CD4-positive, alpha-beta T cell treated with Interleukin-15 for 1 hour (primary cell): ENCODE data around the gene CD58.
"Not testable (repeated sequence)": the region's sequence is repeated elsewhere in the genome, so short reads cannot be mapped to it uniquely, and the experiment has no call there.

ENCODE experiments used
- DNase-seq: peaks from one replicate; pipeline ENCODE4 v3.0.0-alpha.2; 2020

CD58 gene

GRCh38 chr1:116591951-116592605, 21.3 kb upstream of the CD58 start:
- DNase-seq, result not testable (repeated sequence)

DNA sequence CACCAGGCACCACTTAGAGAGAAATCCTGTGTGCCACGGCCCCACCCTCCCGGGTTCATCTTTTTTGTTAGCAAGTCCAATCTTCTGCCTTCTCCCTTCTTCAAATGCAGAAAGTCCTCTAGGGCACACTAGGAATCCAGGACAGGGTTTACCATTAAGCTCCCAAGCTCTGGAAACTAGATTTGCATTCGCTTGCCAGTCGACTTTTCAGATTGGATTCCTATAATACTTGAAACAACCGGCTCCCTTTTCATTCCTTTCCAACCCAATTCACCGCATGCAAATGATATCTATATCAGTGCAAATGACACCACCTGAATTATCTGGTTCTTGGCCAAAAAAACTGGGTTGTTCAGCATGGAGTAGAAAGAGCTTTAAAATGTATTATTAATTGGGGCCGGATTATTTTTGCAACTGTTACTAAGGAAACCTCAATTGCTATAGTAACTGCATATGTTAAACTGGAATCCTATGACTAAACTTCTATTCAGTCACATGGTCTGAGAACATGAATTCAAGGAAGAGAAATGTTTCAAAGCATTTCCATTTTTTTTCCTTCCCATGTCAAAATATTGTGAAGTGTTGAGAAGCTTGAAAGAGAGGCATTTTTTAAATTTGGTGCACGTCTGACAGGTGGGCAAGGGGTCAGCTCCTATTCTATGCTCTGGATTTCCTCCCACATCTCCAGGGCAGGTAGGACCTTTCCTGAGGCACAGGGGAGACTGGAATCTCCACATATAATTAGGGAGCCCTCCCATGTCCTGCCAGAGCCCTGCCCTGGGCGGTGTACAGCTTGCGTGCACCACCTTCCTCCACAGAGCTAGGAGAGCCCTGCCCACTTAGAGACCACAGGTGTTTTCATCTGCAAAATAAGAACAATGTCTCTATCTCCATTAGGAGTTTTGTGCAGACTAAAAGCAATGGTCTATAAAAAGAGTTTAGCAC, 20.5 kb upstream of the CD58 start:
- not testable (repeated sequence) for DNase-seq

GRCh38 chr1:116590359-116591005, 19.7 kb upstream of the CD58 start:
- DNase-seq, result not testable (repeated sequence)

DNA sequence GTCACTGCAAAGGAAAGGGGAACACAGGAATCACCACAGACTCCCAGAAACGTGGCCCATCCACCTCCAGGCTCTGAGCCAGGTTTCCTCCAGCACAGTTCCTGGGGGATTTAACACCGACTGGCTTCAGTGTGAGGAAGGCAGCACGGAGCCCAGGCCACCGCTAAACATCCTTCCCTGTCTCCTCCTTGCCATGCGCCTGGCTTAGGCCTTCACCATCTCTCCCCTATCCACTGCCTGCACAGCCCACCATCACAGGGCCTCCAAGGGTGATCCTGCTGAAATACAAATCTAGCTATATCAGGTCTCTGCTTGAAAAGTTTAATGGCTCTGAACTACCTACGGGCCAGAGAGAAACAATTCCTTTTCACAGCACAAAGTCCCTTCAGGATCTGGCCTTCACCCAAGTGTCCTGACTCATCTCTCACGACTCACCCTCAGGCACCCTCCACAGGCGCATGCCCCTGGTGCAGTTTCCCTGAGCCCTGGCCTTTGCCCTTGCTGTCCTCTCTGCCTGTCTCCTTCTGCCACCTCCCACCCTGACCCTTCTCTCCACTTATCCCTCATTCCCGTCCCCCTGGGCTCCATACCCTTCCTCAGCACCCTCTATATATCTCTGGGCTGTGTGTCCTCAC, 18.4 kb upstream of the CD58 start:
- not testable (repeated sequence) for DNase-seq

GRCh38 chr1:116587501-116588227, 16.8 kb upstream of the CD58 start:
- no peak for DNase-seq

- no peak for DNase-seq
Measured at GRCh38 chr1:116586741-116587143, 15.9 kb upstream of the CD58 start.

- no peak for DNase-seq
Measured at GRCh38 chr1:116585886-116586285, 15.1 kb upstream of the CD58 start.

- DNase-seq, result no peak
Measured at GRCh38 chr1:116581323-116581885, 10.6 kb upstream of the CD58 start.

DNA sequence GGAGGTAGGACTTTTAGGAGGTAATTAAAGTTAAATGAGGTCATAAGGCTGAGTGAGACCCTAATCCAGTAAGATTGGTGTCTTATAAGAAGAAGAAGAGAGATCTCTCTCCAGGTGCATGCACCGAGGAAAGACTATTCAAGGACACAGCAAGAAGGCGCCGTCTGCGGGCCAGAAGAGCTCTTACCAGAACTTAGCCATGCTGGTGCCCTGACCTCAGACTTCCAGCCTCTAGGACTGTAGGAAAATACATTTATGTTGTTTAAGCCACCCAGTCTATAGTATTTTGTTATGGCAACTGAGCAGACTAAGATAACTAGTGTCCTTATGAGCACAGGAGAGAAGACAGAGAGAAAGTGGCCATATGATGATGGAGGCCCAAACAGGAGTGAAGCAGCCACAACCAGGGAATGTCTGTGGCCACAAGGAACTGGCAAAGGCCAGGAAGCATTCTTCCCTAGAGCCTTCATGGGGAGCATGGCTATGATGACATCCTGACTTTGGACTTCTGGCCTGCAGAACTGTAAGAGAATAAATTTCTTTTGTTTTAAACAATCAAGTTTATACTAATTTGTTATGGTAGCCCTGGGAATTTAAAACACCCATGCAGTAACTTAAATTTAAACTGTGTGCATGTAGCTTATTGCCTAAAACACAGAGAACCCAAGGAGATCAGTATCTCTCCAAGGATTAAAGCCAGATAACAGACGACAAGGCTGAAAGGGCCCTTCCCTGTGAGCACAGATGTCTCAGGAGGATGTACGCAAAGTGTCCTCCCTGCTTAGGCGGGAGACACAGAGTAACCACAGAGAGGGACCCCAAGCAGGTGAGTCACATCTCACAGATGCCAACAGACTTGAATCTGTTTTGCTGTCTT, 9.9 kb upstream of the CD58 start:
- DNase-seq, result no peak

DNA sequence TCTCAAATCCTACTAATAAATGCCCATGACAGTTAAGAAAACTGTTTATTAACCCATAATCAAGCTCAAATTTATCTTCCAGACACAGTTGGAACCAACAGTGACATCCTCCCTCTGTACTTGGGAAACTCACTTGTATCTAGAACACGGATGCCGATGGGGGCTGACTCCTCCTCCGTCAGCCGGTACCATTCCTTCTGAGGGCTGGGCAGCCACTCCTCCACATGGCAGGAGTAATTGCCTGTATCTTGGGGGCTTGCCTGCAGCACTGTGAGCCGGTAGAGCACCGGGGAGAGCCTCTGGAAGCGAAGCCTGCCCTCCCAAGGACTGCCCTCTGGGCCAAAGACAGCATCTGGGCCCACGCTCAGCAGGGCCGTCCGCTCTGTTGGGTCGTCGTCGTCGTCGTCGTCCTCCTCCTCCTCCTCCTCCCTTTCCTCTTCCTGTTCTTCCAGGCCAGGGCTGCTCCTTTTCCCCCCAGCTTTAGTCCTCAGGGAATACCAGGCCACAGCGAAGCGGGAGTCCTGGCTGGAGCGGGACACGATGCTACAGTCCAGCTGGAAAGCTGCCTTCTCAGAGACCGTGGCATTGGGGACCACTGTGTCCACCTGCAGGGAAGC, 8.5 kb upstream of the CD58 start:
- no peak for DNase-seq

- DNase-seq, result no peak
Measured at GRCh38 chr1:116578581-116578980, 7.8 kb upstream of the CD58 start.

DNA sequence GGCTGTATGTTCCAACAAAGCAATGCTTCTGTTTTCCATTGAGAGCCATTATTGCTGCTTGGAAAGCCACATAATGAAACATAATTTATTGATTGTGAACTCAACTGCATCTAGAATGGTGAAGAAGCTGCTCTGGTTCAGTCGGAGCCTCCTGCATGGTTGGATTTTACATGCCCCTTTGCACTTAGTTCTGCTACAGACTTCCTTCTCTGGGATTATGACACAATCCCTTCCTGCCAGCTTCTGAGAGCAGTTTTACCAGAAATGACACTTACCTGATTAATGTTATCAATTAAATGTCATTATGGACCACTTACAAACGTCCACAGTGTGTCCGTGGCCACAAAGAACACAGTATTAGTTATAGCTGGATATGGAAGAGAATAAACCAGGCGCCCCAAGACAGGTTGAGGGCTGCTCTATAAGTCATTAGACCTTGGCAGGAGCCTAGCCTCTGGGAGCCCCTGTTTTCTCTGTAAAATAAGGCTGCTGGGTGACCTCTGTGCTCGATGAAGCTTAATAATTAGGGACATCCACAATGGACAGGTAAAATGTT, 7.0 kb upstream of the CD58 start:
- no peak for DNase-seq

- peak; percentile 65 for DNase-seq
Measured at GRCh38 chr1:116574581-116575291, 3.9 kb upstream of the CD58 start.

GRCh38 chr1:116573431-116574095, 2.7 kb upstream of the CD58 start:
- DNase-seq, result no peak

DNA sequence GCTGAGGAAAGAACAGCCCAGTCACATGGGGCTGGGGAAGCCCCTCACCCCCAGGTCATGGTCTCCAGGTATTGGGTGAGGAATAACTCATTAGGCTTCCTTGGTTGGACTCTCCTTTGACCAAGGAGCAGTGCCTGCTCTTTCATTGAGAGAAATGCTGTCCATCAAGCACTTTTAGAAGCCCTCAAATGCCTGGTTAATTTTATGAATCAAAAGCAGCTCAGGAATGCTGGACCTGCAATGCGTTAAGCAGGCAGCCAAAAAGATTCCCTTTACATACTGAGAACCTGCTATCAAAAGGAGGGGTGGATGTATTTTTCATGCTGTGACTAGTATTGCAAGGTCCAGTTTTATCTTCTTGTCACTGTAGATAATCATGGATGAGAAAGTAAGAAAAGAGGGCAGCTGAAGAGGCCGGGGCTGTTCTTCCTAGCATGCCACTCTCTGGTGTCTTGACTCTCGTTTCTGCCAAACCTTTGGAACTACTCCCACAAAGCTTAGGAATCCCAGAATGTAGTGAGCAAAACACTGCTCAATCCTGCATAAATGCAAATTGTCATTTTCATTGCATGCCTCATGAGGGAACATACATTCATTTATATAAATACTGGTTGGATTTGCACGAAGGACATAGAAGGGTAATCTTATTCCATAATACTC, 2.1 kb upstream of the CD58 start:
- DNase-seq, result no peak

- no peak for DNase-seq
Measured at GRCh38 chr1:116572099-116572498, 1.3 kb upstream of the CD58 start.

- DNase-seq, result no peak
Measured at GRCh38 chr1:116571215-116571919, 541 bp upstream of the CD58 start.
